ENCODE results near the gene ADAMTSL2.

ADAMTSL2 gene

DNA sequence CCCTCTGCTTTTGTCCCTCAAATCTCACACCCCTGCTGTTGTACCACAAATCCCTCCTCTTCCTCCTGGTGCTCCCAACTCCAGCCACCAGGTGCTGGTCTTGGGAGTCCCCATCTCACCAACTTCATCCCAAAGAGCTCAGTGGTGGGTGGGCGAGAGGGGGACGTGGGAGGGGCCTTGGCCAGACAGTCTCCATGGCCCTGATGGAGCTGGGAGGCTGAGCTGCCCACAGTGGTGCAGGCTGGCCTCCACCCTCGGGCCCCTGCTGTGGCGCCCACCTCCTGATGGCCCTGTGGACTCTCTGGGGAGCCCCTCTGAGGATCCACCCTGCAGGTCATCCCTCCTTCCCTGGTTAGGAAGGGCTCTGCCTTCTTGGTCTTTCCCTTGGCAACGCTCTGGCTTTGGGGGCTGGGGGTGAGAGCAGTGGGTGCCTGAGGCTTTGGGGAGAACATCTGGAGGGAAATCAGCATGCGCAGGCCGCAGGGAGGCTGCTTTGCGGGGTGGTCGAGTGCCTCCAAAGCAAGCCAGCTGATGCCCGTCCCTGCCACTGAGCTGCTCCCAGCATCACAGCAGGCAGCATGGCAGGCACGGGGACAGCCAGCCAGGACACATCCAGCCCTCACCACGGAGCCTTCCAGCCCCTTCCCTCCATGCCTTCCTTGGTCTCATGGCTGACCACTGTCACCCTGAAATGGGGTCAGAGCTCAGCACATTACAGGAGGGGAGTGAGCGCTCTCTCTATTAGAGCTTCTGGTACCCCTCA lies 82.3 kb downstream of the ADAMTSL2 start:
- no peaks in the 10 kb centered on the region for H3K36me3 ChIP-seq (ENCODE audit: control insufficient read depth, low read length)

DNA sequence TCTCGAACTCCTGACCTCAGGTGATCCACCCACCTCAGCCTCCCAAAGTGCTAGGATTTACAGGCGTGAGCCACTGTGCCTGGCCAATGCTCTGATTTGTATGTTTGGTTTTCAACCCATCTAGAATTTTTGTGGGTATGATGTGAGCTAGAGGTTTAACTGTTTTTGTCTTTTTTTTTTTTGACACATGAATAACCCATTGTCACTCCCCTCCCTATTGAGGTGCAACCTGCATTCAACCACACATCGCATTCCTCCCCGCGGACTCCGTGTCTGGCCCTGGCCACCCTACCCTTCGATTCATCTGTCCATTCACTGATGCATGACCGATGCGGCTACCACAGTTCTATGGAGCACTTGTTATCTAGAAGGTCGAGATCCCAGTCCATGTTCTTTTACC lies 84.2 kb downstream of the ADAMTSL2 start:
- TF ChIP-seq EZH2phosphoT487 (IDR thresholded peaks at IDR 0.05; ENCODE audit: borderline replicate concordance, low read length), result no peak
- TF ChIP-seq, protein P1, sequence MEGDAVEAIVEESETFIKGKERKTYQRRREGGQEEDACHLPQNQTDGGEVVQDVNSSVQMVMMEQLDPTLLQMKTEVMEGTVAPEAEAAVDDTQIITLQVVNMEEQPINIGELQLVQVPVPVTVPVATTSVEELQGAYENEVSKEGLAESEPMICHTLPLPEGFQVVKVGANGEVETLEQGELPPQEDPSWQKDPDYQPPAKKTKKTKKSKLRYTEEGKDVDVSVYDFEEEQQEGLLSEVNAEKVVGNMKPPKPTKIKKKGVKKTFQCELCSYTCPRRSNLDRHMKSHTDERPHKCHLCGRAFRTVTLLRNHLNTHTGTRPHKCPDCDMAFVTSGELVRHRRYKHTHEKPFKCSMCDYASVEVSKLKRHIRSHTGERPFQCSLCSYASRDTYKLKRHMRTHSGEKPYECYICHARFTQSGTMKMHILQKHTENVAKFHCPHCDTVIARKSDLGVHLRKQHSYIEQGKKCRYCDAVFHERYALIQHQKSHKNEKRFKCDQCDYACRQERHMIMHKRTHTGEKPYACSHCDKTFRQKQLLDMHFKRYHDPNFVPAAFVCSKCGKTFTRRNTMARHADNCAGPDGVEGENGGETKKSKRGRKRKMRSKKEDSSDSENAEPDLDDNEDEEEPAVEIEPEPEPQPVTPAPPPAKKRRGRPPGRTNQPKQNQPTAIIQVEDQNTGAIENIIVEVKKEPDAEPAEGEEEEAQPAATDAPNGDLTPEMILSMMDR (IDR thresholded peaks at IDR 0.05; ENCODE audit: low read depth, low read length, poor library complexity, severe bottlenecking), result no peak
- peaks cover 11% of the 10 kb centered on the region; the same call in 1 of the 2 replicates for H3K27me3 ChIP-seq (ENCODE audit: control insufficient read depth, low read length)
- H3K79me2 ChIP-seq (ENCODE audit: control insufficient read depth, low read length), result no peaks in the 10 kb centered on the region
- H3K4me2 ChIP-seq (ENCODE audit: low read length), result no peak overlapping the region
- no peaks in the 10 kb centered on the region for H3K36me3 ChIP-seq (ENCODE audit: control insufficient read depth, low read length)
- peaks cover 8% of the 10 kb centered on the region for H3K4me1 ChIP-seq (ENCODE audit: control insufficient read depth, low read length)
- H3K4me3 ChIP-seq (ENCODE audit: low read length), result no peak overlapping the region
- H3K9me2 ChIP-seq (replicated peaks; ENCODE audit: control insufficient read depth, low read length), result no peaks in the 10 kb centered on the region
- no peak overlapping the region for H3K27ac ChIP-seq (ENCODE audit: low read depth, low read length)
- H3K9me3 ChIP-seq (ENCODE audit: control insufficient read depth, insufficient read depth, low read length), result no peaks in the 10 kb centered on the region
- H4K20me1 ChIP-seq (ENCODE audit: control insufficient read depth, insufficient read depth, low read depth, low read length), result no peaks in the 10 kb centered on the region
- no peaks in the 10 kb centered on the region for H3F3A ChIP-seq (ENCODE audit: control insufficient read depth, insufficient read depth)

More for the DNA sequence above, 82.3 kb downstream of the ADAMTSL2 start:
- H4K20me1 ChIP-seq (ENCODE audit: control insufficient read depth, insufficient read depth, low read depth, low read length), result no peaks in the 10 kb centered on the region
- H3K9me2 ChIP-seq (replicated peaks; ENCODE audit: control insufficient read depth, low read length), result no peaks in the 10 kb centered on the region
- H3K4me2 ChIP-seq (ENCODE audit: low read length), result no peak overlapping the region
- no peak overlapping the region for H3K4me3 ChIP-seq (ENCODE audit: low read length)
- H3K79me2 ChIP-seq (ENCODE audit: control insufficient read depth, low read length), result no peaks in the 10 kb centered on the region
- no peak for TF ChIP-seq EZH2phosphoT487 (IDR thresholded peaks at IDR 0.05; ENCODE audit: borderline replicate concordance, low read length)
- TF ChIP-seq, protein P1 (IDR thresholded peaks at IDR 0.05; ENCODE audit: low read depth, low read length, poor library complexity, severe bottlenecking), result no peak
- no peaks in the 10 kb centered on the region for H3F3A ChIP-seq (ENCODE audit: control insufficient read depth, insufficient read depth)
- H3K9me3 ChIP-seq (ENCODE audit: control insufficient read depth, insufficient read depth, low read length), result no peaks in the 10 kb centered on the region
- H3K4me1 ChIP-seq (ENCODE audit: control insufficient read depth, low read length), result peaks cover 8% of the 10 kb centered on the region
- no peak overlapping the region for H3K27ac ChIP-seq (ENCODE audit: low read depth, low read length)
- peaks cover 24% of the 10 kb centered on the region for H3K27me3 ChIP-seq (ENCODE audit: control insufficient read depth, low read length)

DNA sequence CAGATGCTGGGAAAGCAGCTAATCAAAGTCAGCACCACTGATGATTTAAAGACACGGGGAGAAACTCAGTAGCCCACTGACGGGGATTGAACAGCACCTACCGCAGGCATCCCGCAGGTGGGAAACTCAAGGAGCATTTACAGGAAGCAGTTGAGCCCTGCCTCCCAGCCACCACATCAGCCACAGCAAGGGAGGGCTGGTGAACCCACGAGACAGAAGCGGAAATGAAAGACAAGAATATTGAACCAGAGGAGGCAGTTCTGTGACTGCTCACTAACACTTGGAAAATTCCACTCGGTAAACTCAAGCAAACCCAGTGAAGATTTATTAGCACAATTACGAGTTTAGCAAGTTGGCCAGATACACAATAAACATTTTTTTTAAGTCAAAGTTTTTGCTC lies 85.3 kb downstream of the ADAMTSL2 start:
- H3K27me3 ChIP-seq (ENCODE audit: control insufficient read depth, low read length), result peaks cover 7% of the 10 kb centered on the region; the same call in 1 of the 2 replicates
- H3K4me1 ChIP-seq (ENCODE audit: control insufficient read depth, low read length), result peaks cover 8% of the 10 kb centered on the region
- no peaks in the 10 kb centered on the region for H4K20me1 ChIP-seq (ENCODE audit: control insufficient read depth, insufficient read depth, low read depth, low read length)
- H3K9me3 ChIP-seq (ENCODE audit: control insufficient read depth, insufficient read depth, low read length), result no peaks in the 10 kb centered on the region
- H3K4me3 ChIP-seq (ENCODE audit: low read length), result no peak overlapping the region
- no peaks in the 10 kb centered on the region for H3K36me3 ChIP-seq (ENCODE audit: control insufficient read depth, low read length)
- no peaks in the 10 kb centered on the region for H3F3A ChIP-seq (ENCODE audit: control insufficient read depth, insufficient read depth)
- H3K79me2 ChIP-seq (ENCODE audit: control insufficient read depth, low read length), result no peaks in the 10 kb centered on the region
- H3K4me2 ChIP-seq (ENCODE audit: low read length), result peak overlapping the region; percentile 40
- no peaks in the 10 kb centered on the region for H3K9me2 ChIP-seq (replicated peaks; ENCODE audit: control insufficient read depth, low read length)
- no peak overlapping the region for H3K27ac ChIP-seq (ENCODE audit: low read depth, low read length)
- no peak for TF ChIP-seq EZH2phosphoT487 (IDR thresholded peaks at IDR 0.05; ENCODE audit: borderline replicate concordance, low read length)
- TF ChIP-seq, protein P1 (IDR thresholded peaks at IDR 0.05; ENCODE audit: low read depth, low read length, poor library complexity, severe bottlenecking), result no peak

All from DOHH2 (cell line).